Endothelial cell of umbilical vein (primary cell): ENCODE results near the gene TEAD4. TPM values are rescaled to one million over a fixed set of nuclear protein-coding genes. Genes with fewer than 3 reads are reported as not detected.

ENCODE experiments used
- BruUV-seq: library from RNA; stranded (reverse); fragments of 400-500 nt; replicated peaks from 2 replicates; lab custom pipeline; 2021; lab: Mats Ljungman, UMichigan
- CTCF ChIA-PET: fragments of 300-600, 350-600 bp; sonication (Branson Sonifier 250); formaldehyde crosslinking; loops from one replicate; lab custom pipeline; 2021; ENCODE audit warnings: antibody characterized with exemption, inconsistent platforms; lab: Charles Lee
- POLR2A ChIA-PET: fragments of 300-600, 350-600 bp; sonication (Branson Sonifier 250); formaldehyde crosslinking; loops from one replicate; lab custom pipeline; 2021; ENCODE audit warnings: antibody characterized with exemption, inconsistent platforms; lab: Charles Lee
- DNase-seq: peaks from one replicate; pipeline ENCODE4 v3.0.0-alpha.2; 2011; ENCODE audit warnings: low read depth, low spot score
- FAIRE-seq: peaks from 2 replicates; lab custom pipeline; 2011; peaks lifted over from hg19 to GRCh38; lab: Jason Lieb, UNC
- H2AFZ ChIP-seq: 2 replicates; pipeline ENCODE4 v1.6.0; 2012; ENCODE audit warnings: low read depth, low read length, control low read depth, inconsistent platforms
- H3K27ac ChIP-seq: 2 replicates; pipeline ENCODE4 v1.5.1; 2011; ENCODE audit warnings: low read depth, mild to moderate bottlenecking, control low read depth, low read length, moderate library complexity; ENCODE audit not compliant: insufficient read depth
- H3K27me3 ChIP-seq, 2 experiments: 2 replicates each; pipeline versions ENCODE4 v1.6.0 to v1.6.1; 2011; ENCODE audit warnings: low read length in 2 of 2, mixed read lengths in 1 of 2; ENCODE audit not compliant: control insufficient read depth in 2 of 2, insufficient read depth in 2 of 2
- H3K36me3 ChIP-seq, 2 experiments: 2 replicates in 1 of 2; 3 replicates in 1 of 2; pipeline ENCODE4 v1.5.1; 2011; ENCODE audit warnings: low read length in 2 of 2, mild to moderate bottlenecking in 1 of 2, moderate library complexity in 1 of 2; ENCODE audit not compliant: control insufficient read depth in 2 of 2, insufficient read depth in 2 of 2; ENCODE audit errors: extremely low read depth in 1 of 2
- H3K4me1 ChIP-seq: 3 replicates; pipeline ENCODE4 v1.5.1; 2011; ENCODE audit warnings: mild to moderate bottlenecking, low read length; ENCODE audit not compliant: control insufficient read depth, insufficient read depth; ENCODE audit errors: extremely low read depth
- H3K4me2 ChIP-seq: 2 replicates; pipeline ENCODE4 v1.6.1; 2011; ENCODE audit warnings: low read length, control low read depth, mixed read lengths; ENCODE audit not compliant: insufficient read depth
- H3K4me3 ChIP-seq, 3 experiments: fragments of 200-600 bp in 1 of 3; sonication (generic), shearing (Covaris generic) in 1 of 3; replicated peaks in 1 of 3; 2 replicates each; pipeline ENCODE4 v1.5.1; 2011 to 2016; ENCODE audit warnings: control low read depth in 3 of 3, low read length in 3 of 3, mild to moderate bottlenecking in 2 of 3, inconsistent platforms in 1 of 3, low read depth in 1 of 3, moderate library complexity in 1 of 3; ENCODE audit not compliant: insufficient read depth in 1 of 3
- H3K79me2 ChIP-seq: 2 replicates; pipeline ENCODE4 v1.6.0; 2012; ENCODE audit warnings: low read length, inconsistent platforms; ENCODE audit not compliant: control insufficient read depth, insufficient read depth
- H3K9ac ChIP-seq: replicated peaks from 2 replicates; pipeline ENCODE3; 2011; ENCODE audit warnings: low read length, control low read depth; ENCODE audit not compliant: insufficient read depth; ENCODE audit errors: extremely low read depth
- H3K9me1 ChIP-seq: replicated peaks from 3 replicates; pipeline ENCODE4 v1.6.0; 2011; ENCODE audit warnings: mild to moderate bottlenecking, low read length; ENCODE audit not compliant: control insufficient read depth, insufficient read depth; ENCODE audit errors: extremely low read depth
- H3K9me3 ChIP-seq: replicated peaks from 2 replicates; pipeline ENCODE4 v1.5.1; 2012; ENCODE audit warnings: low read length, inconsistent platforms; ENCODE audit not compliant: control insufficient read depth, insufficient read depth
- H4K20me1 ChIP-seq: replicated peaks from 2 replicates; pipeline ENCODE3; 2011; ENCODE audit warnings: mild to moderate bottlenecking, low read length; ENCODE audit not compliant: control insufficient read depth, insufficient read depth; ENCODE audit errors: extremely low read depth
- EZH2 ChIP-seq: IDR thresholded peaks from 2 replicates; pipeline ENCODE4 v1.6.1; 2012; ENCODE audit warnings: borderline replicate concordance, low read depth, mild to moderate bottlenecking, moderate library complexity, low read length, inconsistent platforms; ENCODE audit not compliant: severe bottlenecking
- FOS ChIP-seq: IDR thresholded peaks from 2 replicates; pipeline ENCODE4 v1.6.1; 2011; ENCODE audit warnings: mild to moderate bottlenecking, low read length, moderate library complexity, borderline replicate concordance; ENCODE audit not compliant: insufficient read depth
- GATA2 ChIP-seq: IDR thresholded peaks from 2 replicates; pipeline ENCODE4 v1.7.0; 2011; ENCODE audit warnings: low read depth, mild to moderate bottlenecking, moderate library complexity, mixed read lengths, low read length; ENCODE audit not compliant: insufficient read length, insufficient read depth
- JUN ChIP-seq: IDR thresholded peaks from 2 replicates; pipeline ENCODE4 v1.6.1; 2011; ENCODE audit warnings: borderline replicate concordance, low read depth; ENCODE audit not compliant: insufficient read length, insufficient read depth
- MYC ChIP-seq: IDR thresholded peaks from one replicate; pipeline ENCODE4 v1.6.1; 2011; ENCODE audit warnings: mild to moderate bottlenecking, low read depth, low read length
- POLR2A ChIP-seq: IDR thresholded peaks from 2 replicates; pipeline ENCODE4 v1.6.1; 2012; ENCODE audit warnings: low read depth, mild to moderate bottlenecking, control low read depth, low read length
- POLR2AphosphoS5 ChIP-seq: IDR thresholded peaks from 2 replicates; pipeline ENCODE4 v1.6.1; 2012; ENCODE audit warnings: low read depth, mild to moderate bottlenecking, control low read depth, low read length, moderate library complexity; ENCODE audit not compliant: insufficient read depth
- dilution Hi-C: fragments of 300-500 bp; cut with MboI; formaldehyde crosslinking; loops from one replicate; pipeline ENCODE4 v1.15.0; 2019; ENCODE audit warnings: low sequenced_read_pairs; ENCODE audit not compliant: extremely low pct_ligation_motif_present
- intact Hi-C: fragments of 100-400 bp; cut with micrococcal nuclease; formaldehyde crosslinking; loops from one replicate; pipeline ENCODE4 v1.10.0; 2022
- polyA plus RNA-seq, 4 experiments: library from polyadenylated mRNA; depleted of rRNA in 3 of 4; stranded (reverse) in 3 of 4; unstranded in 1 of 4; fragments of >200 nt; gene quantifications; 2 replicates each; pipeline versions ENCODE4 v1.2.1 to v1.2.3, GENCODE V29; 2011 to 2012; ENCODE audit warnings: missing spikeins in 1 of 4
- total RNA-seq: library from RNA; stranded (reverse); gene quantifications from 2 replicates; pipeline ENCODE4 v1.2.3, GENCODE V29; 2021
- TF ChIP-seq, protein P1 (sequence below), 2 donors: IDR thresholded peaks; 1 replicate in 1 of 2; 2 replicates in 1 of 2; pipeline ENCODE4 v1.5.1; 2011; ENCODE audit warnings: low read length in 2 of 2, mild to moderate bottlenecking in 2 of 2, moderate library complexity in 2 of 2, control low read depth in 1 of 2, inconsistent platforms in 1 of 2, low read depth in 1 of 2; ENCODE audit not compliant: insufficient read depth in 1 of 2; ENCODE audit errors: extremely low read depth in 1 of 2
- TF ChIP-seq, protein P2 (sequence below): IDR thresholded peaks from 2 replicates; pipeline ENCODE4 v1.6.1; 2011; ENCODE audit not compliant: insufficient read depth, insufficient read length

The TEAD4 gene
- total and polyA plus RNA-seq, 2 donors (not counting 3 experiments of a cell fraction or from before 2014, with no cell fraction given): 34.4 to 46.0 TPM

DNA sequence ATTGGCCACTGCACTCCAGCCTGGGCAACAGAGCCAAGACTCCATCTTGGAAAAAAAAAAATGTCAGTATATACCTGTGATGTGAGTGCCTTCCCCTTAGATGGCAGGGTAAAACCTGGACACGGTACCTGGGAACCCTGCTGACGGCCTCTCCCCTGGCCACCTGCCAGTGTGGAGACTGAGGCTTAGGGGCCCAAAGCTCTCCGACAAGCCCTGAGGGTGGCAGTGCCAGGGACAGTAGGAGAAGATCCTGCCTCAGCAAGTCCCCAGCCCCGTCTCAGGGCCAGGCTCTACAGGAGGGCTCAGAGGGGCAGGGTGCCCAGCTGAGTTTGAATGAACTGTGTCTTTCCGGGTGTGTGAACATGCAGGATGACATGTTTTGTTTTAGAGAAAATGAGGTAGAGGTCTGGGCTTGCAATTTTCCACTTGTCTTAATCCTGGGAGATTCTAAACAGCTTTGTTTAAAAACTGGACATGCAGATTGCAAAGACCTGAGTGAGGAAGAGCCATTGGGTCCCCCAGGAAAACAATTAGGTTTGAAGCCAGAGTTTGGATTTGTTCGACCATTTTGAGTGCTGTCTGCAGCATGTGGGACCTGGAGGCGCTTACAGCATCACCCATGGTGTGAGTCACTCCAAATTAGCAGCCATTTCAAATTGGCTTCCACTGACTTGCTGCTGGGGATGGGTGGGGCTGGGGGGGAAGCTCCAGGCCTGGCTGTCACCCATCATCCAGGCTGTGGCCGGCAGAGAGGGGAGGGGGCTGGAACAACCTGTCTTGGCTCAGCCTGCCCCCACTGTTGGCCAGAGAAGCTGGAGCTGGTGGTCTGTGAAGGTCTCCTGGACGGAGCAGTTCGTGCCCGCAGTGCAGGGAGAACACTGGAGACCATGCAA lies 128.8 kb downstream of the TEAD4 start:
- TF ChIP-seq MYC (no peak), POLR2AphosphoS5 (no peak), EZH2 (no peak), FOS (no peak), GATA2 (no peak), JUN (no peak), POLR2A (no peak)
- TF ChIP-seq, protein P1, sequence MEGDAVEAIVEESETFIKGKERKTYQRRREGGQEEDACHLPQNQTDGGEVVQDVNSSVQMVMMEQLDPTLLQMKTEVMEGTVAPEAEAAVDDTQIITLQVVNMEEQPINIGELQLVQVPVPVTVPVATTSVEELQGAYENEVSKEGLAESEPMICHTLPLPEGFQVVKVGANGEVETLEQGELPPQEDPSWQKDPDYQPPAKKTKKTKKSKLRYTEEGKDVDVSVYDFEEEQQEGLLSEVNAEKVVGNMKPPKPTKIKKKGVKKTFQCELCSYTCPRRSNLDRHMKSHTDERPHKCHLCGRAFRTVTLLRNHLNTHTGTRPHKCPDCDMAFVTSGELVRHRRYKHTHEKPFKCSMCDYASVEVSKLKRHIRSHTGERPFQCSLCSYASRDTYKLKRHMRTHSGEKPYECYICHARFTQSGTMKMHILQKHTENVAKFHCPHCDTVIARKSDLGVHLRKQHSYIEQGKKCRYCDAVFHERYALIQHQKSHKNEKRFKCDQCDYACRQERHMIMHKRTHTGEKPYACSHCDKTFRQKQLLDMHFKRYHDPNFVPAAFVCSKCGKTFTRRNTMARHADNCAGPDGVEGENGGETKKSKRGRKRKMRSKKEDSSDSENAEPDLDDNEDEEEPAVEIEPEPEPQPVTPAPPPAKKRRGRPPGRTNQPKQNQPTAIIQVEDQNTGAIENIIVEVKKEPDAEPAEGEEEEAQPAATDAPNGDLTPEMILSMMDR (IDR thresholded peaks at IDR 0.05; ENCODE audit: extremely low read depth in 1 of 2, insufficient read depth in 1 of 2, low read depth in 1 of 2, low read length in 2 of 2): no peak
- TF ChIP-seq, protein P2, sequence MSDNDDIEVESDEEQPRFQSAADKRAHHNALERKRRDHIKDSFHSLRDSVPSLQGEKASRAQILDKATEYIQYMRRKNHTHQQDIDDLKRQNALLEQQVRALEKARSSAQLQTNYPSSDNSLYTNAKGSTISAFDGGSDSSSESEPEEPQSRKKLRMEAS: no peak
- no peaks in the 10 kb centered on the region for H3K79me2 ChIP-seq
- no TSS peak for BruUV-seq
- no peak overlapping the region for H3K9ac ChIP-seq
- intact Hi-C loops: no loop called here
- no peak for FAIRE-seq
- no peaks in the 10 kb centered on the region for H4K20me1 ChIP-seq
- H3K27me3 ChIP-seq: no peaks in the 10 kb centered on the region
- no peak overlapping the region for H3K4me3 ChIP-seq
- H3K27ac ChIP-seq: no peak overlapping the region
- no peak for DNase-seq
- H3K36me3 ChIP-seq: peaks cover 0 to 10% of the 10 kb centered on the region in 2 experiments
- no peaks in the 10 kb centered on the region for H3K9me1 ChIP-seq
- ChIA-PET POLR2A (no interaction called here), CTCF (interaction anchor here (0.9 to 2.9 kb wide), 4 partner anchors 10 to 35 kb away, joined by 3 to 9 read pairs (median 3); no protein-coding TSS in a partner anchor)
- H3K4me2 ChIP-seq: no peak overlapping the region
- no peak overlapping the region for H2AFZ ChIP-seq
- dilution Hi-C loops: no loop called here
- H3K9me3 ChIP-seq: no peaks in the 10 kb centered on the region
- peaks cover 15% of the 10 kb centered on the region for H3K4me1 ChIP-seq
